ENCODE results near the gene SPPL3. TPM values are rescaled to one million over a fixed set of nuclear protein-coding genes. Genes with fewer than 3 reads are reported as not detected.

Gene SPPL3
- total RNA-seq, 6 experiments from 2014 or later = 35.3 to 59.1 (median 47.1) TPM

DNA sequence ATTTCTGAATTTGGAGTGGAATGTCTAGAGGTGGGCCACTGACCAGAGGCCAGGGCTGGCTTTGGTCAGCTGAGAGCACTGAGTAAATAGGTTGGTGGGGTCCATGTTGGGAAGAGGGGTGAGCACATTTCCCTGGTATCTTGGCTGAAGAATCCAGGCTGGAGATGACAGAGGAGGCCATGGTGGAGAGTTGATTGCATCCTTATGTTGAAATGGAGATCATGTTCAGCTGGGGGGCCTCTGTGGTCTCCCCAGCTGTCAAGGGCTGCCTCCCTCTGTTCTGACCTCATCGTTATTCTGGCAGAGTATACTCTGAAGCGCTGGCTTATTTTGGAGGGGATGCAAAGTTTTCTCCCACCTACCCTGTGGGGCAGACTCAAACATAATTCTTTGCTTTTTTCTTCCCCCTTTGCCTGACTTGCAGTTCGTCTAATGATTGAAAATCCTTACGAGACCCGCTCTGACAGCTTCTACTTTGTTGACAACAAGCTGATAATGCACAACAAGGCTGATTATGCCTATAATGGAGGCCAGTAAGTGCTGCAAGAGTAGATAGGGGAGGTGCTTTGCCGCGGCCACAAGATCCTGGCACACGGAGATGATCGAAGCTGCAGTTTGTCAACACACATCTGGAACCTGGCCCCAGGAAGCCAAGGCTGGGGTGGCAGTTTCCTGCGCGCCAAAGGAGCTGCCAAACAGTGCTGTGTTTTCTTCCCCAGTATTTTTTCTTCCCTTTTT lies 184.5 kb downstream of the SPPL3 start:
- Mint-ChIP-seq H3K27ac (no peak overlapping the region), H3K4me1 (ENCODE audit: low read depth) (peaks cover 19% of the 10 kb centered on the region), H3K36me3 (ENCODE audit: low read depth) (peaks cover 48% of the 10 kb centered on the region), H3K27me3 (ENCODE audit: insufficient read depth) (0 out of 2 replicates have a peak, but pooled peaks cover under 1% of the 10 kb centered on the region), H3K9me3 (no peaks in the 10 kb centered on the region), H3K4me3 (no peak overlapping the region)
- no peak for DNase-seq
- TF ChIP-seq, protein P1, sequence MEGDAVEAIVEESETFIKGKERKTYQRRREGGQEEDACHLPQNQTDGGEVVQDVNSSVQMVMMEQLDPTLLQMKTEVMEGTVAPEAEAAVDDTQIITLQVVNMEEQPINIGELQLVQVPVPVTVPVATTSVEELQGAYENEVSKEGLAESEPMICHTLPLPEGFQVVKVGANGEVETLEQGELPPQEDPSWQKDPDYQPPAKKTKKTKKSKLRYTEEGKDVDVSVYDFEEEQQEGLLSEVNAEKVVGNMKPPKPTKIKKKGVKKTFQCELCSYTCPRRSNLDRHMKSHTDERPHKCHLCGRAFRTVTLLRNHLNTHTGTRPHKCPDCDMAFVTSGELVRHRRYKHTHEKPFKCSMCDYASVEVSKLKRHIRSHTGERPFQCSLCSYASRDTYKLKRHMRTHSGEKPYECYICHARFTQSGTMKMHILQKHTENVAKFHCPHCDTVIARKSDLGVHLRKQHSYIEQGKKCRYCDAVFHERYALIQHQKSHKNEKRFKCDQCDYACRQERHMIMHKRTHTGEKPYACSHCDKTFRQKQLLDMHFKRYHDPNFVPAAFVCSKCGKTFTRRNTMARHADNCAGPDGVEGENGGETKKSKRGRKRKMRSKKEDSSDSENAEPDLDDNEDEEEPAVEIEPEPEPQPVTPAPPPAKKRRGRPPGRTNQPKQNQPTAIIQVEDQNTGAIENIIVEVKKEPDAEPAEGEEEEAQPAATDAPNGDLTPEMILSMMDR (IDR thresholded peaks at IDR 0.05) = no peak

DNA sequence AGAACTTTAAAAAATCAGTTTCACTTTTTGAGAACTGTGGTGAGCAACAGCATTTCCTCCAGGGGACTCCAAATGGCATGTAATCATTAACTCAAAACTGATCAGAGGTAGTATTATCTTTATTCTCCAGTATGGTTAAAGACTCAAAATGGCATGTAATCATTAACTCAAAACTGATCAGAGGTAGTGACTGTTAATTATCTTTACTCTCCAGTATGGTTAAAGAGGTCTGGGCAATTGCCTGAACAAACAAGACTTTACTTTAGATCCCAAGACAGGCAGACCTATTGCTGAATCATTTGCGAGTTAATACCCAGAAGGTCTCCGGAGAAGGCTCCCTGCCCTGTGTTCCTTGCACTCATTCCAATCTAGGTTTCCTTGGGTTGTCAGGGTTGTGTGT lies 185.1 kb downstream of the SPPL3 start:
- no peaks in the 10 kb centered on the region for H3K9me3 Mint-ChIP-seq
- H3K36me3 Mint-ChIP-seq (ENCODE audit: low read depth) = peaks cover 44% of the 10 kb centered on the region
- H3K4me3 Mint-ChIP-seq = no peak overlapping the region
- TF ChIP-seq, protein P1 (IDR thresholded peaks at IDR 0.05) = no peak
- no peak for DNase-seq
- H3K27ac Mint-ChIP-seq = no peak overlapping the region
- no peaks in the 10 kb centered on the region for H3K27me3 Mint-ChIP-seq (ENCODE audit: insufficient read depth)
- peaks cover 16% of the 10 kb centered on the region for H3K4me1 Mint-ChIP-seq (ENCODE audit: low read depth)

DNA sequence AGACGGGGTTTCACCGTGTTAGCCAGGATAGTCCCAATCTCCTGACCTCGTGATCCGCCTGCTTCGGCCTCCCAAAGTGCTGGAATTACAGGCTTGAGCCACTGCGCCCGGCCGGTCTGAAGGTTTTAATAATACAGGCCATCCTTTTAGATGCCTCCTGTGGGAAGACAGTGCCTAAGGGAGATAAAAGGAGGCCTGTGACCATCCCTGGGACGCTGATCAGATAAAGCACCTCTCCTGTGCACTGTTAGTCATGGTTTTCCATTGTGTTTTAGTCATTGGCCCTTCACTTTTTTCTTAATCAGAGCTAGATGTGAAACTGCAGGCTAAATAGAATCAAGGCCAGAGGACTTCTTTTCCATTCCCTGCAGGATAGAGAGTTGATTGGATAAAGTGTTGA lies 186.1 kb downstream of the SPPL3 start:
- H3K27me3 Mint-ChIP-seq (ENCODE audit: insufficient read depth) = no peaks in the 10 kb centered on the region
- H3K4me1 Mint-ChIP-seq (ENCODE audit: low read depth) = peaks cover 26% of the 10 kb centered on the region
- H3K9me3 Mint-ChIP-seq = no peaks in the 10 kb centered on the region
- H3K27ac Mint-ChIP-seq = no peak overlapping the region
- no peak overlapping the region for H3K4me3 Mint-ChIP-seq
- DNase-seq = no peak
- TF ChIP-seq, protein P1 (IDR thresholded peaks at IDR 0.05) = no peak
- peaks cover 45% of the 10 kb centered on the region for H3K36me3 Mint-ChIP-seq (ENCODE audit: low read depth)

DNA sequence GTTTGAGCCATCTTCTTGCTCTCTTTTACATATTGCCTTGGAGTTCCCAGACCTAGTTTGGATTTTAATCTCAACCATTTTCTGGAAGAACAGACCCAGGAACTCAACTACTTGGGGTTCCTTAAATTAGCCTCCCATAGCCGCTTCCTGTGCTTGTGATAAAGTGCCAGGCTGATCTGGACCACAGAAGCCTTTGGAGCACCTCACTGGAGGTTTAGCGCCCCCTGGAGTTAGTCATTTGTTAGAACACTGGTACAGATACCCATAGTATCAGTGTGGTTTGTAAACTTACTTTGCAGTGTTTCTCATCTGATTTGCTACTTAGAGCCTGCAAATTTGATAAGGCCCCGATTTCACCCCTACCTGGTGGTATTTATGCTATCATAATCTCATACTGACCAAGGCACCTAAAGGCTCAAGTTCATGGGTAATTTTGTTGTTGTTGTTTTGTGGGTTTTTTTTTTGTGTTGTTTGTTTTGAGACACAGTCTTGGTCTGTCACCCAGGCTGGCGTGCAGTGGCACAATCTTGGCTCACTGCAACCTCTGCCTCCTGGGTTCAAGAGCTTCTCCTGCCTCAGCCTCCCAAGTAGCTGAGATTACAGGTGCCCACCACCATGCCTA lies 190.2 kb downstream of the SPPL3 start:
- H3K36me3 Mint-ChIP-seq (ENCODE audit: low read depth) = peaks cover 27% of the 10 kb centered on the region
- no peak overlapping the region for H3K4me3 Mint-ChIP-seq
- H3K27ac Mint-ChIP-seq = peak overlapping the region; percentile 48
- peak; percentile 78 for DNase-seq
- H3K27me3 Mint-ChIP-seq (ENCODE audit: insufficient read depth) = no peaks in the 10 kb centered on the region
- TF ChIP-seq, protein P1 (IDR thresholded peaks at IDR 0.05) = peak; percentile 93
- no peaks in the 10 kb centered on the region for H3K9me3 Mint-ChIP-seq
- peaks cover 41% of the 10 kb centered on the region for H3K4me1 Mint-ChIP-seq (ENCODE audit: low read depth)

DNA sequence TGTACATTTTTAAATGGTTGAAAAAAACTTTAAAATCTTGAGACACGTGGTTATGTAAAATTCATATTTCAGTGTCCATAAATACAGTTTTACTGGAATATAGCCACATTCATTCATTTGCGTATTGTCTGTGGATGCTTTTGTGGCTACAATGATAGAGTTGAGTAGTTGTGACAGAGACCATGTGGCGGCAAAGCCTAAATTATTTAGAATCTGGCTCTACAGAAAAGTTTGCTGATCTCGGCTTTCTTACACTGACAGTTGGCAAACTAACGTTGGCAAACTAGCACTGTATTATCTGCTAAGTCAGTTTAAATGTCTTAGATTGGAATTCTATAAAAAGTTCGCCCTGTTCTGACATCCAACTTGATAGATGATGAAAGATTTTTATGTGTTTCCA lies 191.5 kb downstream of the SPPL3 start:
- H3K27me3 Mint-ChIP-seq (ENCODE audit: insufficient read depth) = no peaks in the 10 kb centered on the region
- DNase-seq = no peak
- no peaks in the 10 kb centered on the region for H3K9me3 Mint-ChIP-seq
- H3K4me1 Mint-ChIP-seq (ENCODE audit: low read depth) = peaks cover 41% of the 10 kb centered on the region
- H3K36me3 Mint-ChIP-seq (ENCODE audit: low read depth) = peaks cover 21% of the 10 kb centered on the region
- H3K4me3 Mint-ChIP-seq = no peak overlapping the region
- H3K27ac Mint-ChIP-seq = peak overlapping the region; percentile 29; the same call in 1 of the 2 replicates
- TF ChIP-seq, protein P1 (IDR thresholded peaks at IDR 0.05) = no peak

Other genes with a start within 250 kb of the SPPL3 start
- 100 to 1,000 TPM; 195 to 241 (median 209) TPM for gene MLEC, start 217.2 kb downstream of the SPPL3 start, total RNA-seq (2021; fragmentation: NEBNext Ultra II Directional; extraction: Animal tissue kit (Norgen Biotek cat#: 25700))
- gene UNC119B, start 193.9 kb downstream of the SPPL3 start, total RNA-seq (2021; fragmentation: NEBNext Ultra II Directional; extraction: Animal tissue kit (Norgen Biotek cat#: 25700)) = 10 to 100 TPM; 32.9 to 39.5 (median 34.4) TPM
- 1 to 10 TPM in 5 of 6 experiments, under 1 TPM in 1; 0.99 to 2.4 (median 2.0) TPM for gene ACADS, start 178.5 kb downstream of the SPPL3 start, total RNA-seq (2021; fragmentation: NEBNext Ultra II Directional; extraction: Animal tissue kit (Norgen Biotek cat#: 25700))
- not detected for gene HNF1A, start 74.2 kb upstream of the SPPL3 start, total RNA-seq (2021; fragmentation: NEBNext Ultra II Directional; extraction: Animal tissue kit (Norgen Biotek cat#: 25700))
- 10 to 100 TPM; 16.6 to 20.3 (median 19.3) TPM for gene C12orf43, start 112.1 kb upstream of the SPPL3 start, total RNA-seq (2021; fragmentation: NEBNext Ultra II Directional; extraction: Animal tissue kit (Norgen Biotek cat#: 25700))
- not detected for gene OASL, start 134.9 kb upstream of the SPPL3 start, total RNA-seq (2021; fragmentation: NEBNext Ultra II Directional; extraction: Animal tissue kit (Norgen Biotek cat#: 25700))
- under 1 TPM; 0.17 to 0.32 (median 0.24) TPM for gene P2RX7, start 228.5 kb upstream of the SPPL3 start, total RNA-seq (2021; fragmentation: NEBNext Ultra II Directional; extraction: Animal tissue kit (Norgen Biotek cat#: 25700))